Frontal cortex (tissue), 4 donors: Measurements from ENCODE around the gene VDAC2. TPM values are rescaled to one million over a fixed set of nuclear protein-coding genes. Genes with fewer than 3 reads are reported as not detected.
"Not testable (repeated sequence)": the region's sequence is repeated elsewhere in the genome, so short reads cannot be mapped to it uniquely, and the experiment has no call there.

ENCODE experiments used
- DNase-seq, 2 donors: peaks; one replicate each; pipeline ENCODE4 v3.0.0; 2012; ENCODE audit warnings: low spot score in 2 of 2
- FAIRE-seq: peaks from 2 replicates; lab custom pipeline; 2012; peaks lifted over from hg19 to GRCh38; lab: Jason Lieb, UNC
- total RNA-seq: library from RNA; depleted of rRNA; stranded (reverse); fragments of >200 nt; gene quantifications from one replicate; pipeline ENCODE4 v1.2.3, GENCODE V29; 2014
- donor health status: control.
- donor health status: control.
- donor health status: control.

The VDAC2 gene
- 138 TPM for total RNA-seq

GRCh38 chr10:75210282-75211006 is at the start of gene VDAC2:
Gene VDAC2, plus strand, starts transcription at chr10:75210796. Its CDS starts 363 bp downstream, at chr10:75211159.
- peak; percentile 94 to 96 for DNase-seq
- FAIRE-seq: no peak

DNA sequence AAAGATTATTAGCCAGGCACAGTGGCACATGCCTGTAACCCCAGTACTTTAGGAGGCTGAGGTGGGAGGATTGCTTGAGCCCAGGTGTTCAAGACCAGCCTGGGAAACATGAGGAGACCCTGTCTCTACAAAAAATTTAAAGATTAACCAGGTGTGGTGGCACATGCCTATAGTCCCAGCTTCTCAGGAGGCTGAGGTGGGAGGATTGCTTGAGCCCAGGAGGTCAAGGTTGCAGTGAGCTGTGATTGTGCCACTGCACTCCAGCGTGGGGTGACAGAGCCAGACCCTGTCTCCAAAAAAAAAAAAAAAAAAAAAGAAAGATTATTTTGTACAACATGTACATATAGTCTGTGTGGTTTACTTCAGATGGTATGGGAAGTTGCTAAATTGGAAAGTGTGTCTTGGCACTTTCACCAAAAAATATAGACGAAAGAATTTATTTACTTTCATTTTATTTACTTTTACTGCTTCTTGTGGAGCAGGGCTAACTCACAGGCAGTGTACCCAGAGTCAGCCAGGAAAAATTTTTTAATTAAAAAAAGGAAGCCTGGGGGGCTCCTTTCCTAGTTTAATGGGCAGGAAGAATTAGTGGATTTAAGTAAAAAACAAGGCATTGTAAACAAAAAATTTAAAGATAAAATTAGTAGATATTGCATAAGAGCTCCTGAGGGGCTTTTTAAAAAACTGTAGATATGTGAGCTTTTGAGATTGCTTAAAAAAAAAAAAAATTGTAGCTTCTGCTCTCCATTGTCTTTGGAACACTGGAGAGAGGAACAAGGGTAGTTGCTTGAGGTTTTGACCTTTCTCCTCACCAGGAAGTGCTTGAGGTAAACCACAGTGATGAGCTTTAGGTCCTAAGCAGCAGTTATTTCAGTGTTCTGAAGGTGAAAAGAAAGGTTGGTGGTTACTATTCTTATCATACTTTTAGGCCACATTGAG is 44.6 kb upstream of the VDAC2 start:
- DNase-seq (no peak), FAIRE-seq (no peak)

DNA sequence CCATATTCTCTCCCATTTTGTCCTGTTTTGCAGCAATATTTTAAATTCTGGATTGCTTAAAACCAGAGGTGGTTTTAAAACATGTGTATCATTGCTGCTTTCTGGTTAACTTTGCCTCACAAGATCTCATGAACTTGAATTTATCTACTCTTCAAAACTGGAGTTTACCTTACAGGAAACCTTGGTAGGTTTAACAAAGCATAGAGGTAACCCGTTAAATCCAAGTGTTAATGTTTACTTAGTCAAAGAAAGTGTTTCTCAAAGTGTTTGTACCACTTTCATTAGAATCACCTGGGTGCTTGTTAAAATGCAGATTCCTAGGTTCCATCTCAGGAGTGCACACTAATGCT is 44.0 kb upstream of the VDAC2 start:
- DNase-seq (no peak), FAIRE-seq (no peak)

- DNase-seq (no peak), FAIRE-seq (no peak)
Observed at GRCh38 chr10:75168275-75168674, 42.3 kb upstream of the VDAC2 start.

- DNase-seq: no peak
- FAIRE-seq: no peak
Observed at GRCh38 chr10:75170215-75170614, 40.4 kb upstream of the VDAC2 start.

- FAIRE-seq: no peak
- DNase-seq: no peak
Observed at GRCh38 chr10:75175046-75175445, 35.5 kb upstream of the VDAC2 start.

DNA sequence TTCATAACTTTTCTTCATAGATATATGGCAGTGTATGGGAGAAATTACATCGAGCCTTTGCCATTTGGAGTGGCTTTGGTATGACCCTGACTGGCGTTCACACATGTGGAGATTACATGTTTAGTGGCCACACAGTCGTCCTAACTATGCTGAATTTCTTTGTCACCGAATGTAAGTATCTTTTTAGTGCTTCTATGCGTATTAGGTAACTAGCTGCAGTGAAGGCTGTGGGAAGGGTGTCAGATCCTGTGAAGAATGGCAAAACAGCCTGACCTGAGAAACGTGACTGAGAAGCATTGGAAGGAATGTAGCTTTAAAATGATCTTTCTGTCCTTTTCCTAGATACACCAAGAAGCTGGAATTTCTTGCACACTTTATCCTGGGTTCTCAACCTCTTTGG is 34.5 kb upstream of the VDAC2 start:
- no peak for FAIRE-seq

DNA sequence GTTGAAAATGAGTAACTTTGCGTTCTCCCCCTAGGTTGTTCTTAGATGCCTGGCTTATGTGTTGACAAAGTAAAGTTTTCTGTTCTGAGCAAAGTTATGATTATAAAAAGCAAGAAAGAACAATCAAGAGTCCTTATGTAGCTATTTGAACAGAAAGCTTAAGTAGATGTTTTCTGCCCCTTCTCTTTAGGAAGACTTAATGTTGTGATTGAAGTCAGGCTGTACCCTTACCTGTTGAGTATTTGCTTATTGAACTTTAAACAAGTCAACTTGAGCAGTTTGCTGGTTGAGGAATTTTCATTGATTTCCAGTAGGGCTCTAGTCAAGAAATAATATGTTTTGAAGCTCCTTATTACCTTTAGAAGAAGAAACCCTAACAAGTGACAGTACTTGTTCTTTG is 33.9 kb upstream of the VDAC2 start:
- FAIRE-seq: no peak
- no peak for DNase-seq

More for the DNA sequence above, 34.5 kb upstream of the VDAC2 start:
- no peak for DNase-seq

DNA sequence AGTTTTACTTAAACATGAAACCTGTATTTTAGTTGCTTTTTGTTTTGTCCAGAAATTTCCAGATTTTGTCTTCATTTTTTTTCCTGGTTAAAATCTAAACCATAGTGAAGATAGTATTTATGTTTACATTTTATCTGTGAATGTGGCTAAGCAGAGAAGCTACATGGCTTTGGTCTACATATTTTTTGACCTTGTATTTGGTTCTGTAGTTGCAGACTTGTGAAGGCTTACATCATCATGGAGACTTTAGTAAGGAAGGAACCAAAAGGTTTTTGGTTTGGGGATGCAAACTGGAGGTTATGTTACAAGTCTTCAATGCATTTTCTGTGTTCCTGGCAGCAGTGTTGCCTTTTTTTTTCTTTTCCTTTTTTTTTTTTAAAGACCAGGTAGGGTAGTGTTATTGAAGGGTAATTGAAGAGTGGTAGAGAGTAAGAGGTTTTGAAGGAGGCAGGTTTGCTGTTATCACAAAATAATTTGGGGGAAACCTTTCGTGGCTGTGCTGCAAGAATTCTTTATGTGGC is 30.9 kb upstream of the VDAC2 start:
- no peak for FAIRE-seq

DNA sequence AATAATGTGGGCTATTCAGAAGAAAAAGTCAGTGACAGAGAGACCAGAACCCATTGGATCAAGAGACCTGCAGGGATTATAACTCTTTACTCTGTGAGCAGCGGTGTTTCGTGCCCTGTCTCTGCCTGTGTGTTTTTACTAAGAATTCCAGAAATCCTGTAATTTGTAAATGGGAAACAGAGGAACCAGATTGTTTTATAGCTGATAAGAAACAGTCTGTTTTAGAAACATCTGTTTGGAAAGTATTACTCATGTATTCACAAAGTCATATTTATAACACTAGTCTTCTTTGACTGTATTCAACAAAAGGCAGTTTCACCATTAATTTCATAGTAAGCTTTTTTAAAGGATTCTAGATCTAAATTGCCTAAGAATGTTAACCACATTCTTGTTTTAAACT is 30.0 kb upstream of the VDAC2 start:
- DNase-seq (no peak), FAIRE-seq (no peak)

More for the DNA sequence above, 30.9 kb upstream of the VDAC2 start:
- no peak for DNase-seq

GRCh38 chr10:75181073-75181472 is 29.5 kb upstream of the VDAC2 start:
- no peak for DNase-seq
- no peak for FAIRE-seq

DNA sequence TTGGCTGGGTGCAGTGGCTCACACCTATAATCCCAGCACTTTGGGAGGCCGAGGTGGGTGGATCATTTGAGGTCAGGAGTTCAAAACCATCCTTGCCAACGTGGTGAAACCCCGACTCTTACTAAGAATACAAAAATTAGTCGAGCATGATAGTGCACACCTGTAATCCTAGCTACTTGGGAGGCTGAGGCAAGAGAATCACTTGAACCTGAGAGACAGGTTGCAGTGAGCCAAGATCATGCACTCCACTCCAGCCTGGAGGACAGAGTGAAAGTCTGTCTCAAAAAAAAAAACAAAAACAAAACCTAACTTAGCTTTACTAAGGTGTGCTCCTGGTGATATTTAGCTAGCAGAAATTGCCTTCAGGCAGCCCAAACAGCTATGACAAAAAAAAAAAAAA is 24.3 kb upstream of the VDAC2 start:
- FAIRE-seq (no peak), DNase-seq (no peak)

- DNase-seq (peak; percentile 21 to 48), FAIRE-seq (no peak)
Observed at GRCh38 chr10:75187961-75188426, 22.6 kb upstream of the VDAC2 start.

GRCh38 chr10:75188522-75188921 is 22.1 kb upstream of the VDAC2 start:
- FAIRE-seq, DNase-seq: not testable (repeated sequence)

DNA sequence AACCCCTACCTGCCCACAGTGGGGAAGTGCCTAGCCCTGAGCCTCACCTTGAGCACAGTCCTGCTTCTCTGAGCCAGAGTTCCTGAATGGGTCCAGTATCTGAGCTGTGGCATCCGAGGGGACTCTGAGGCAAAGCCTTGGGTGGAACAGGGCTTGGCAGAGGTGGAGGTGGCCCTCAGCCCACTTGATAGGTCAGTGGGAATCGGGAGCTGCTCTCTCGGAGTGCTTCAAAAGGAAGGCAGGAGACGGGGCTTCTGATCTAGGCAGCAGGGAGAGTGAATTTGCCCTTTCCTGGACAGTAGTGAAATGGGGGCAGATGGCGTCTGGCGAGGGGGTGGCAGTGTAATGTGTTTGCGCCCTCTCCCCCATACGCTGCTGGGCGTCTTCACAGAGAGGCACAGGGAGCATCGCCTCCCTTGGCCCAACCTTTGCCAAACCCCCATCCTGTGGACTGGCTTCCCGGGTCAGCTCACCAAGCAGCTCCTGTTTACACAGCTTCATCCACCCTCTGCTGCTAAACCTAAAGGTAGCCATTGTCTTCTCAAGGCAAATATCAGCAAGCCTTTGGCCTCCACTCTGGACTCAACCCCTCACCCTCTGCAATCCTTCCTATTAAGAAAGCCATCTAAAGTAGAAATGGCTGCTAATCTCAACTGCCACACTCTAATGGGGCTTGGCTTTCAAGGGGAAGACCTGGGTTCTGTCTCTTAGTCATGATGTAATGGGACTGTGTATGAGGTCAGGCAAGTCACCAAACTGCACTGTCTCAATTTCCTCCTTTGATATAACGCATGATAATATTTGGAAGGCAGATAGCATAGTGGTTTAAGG is 21.1 kb upstream of the VDAC2 start:
- DNase-seq (no peak), FAIRE-seq (no peak)

GRCh38 chr10:75191821-75192568 is 18.6 kb upstream of the VDAC2 start:
- DNase-seq: no peak
- no peak for FAIRE-seq

GRCh38 chr10:75194625-75195024 is 16.0 kb upstream of the VDAC2 start:
- FAIRE-seq: not testable (repeated sequence)

GRCh38 chr10:75195035-75195763 is 15.4 kb upstream of the VDAC2 start:
- DNase-seq (no peak), FAIRE-seq (no peak)

More at GRCh38 chr10:75194625-75195024, 16.0 kb upstream of the VDAC2 start:
- DNase-seq: not testable (repeated sequence)
